WTC11 (cell line): ENCODE results near the gene CDK11B.

Source experiments
- CREB1 ChIP-seq: sonication (generic); formaldehyde crosslinking; IDR thresholded peaks from 2 replicates; pipeline ENCODE4 v1.8.0; 2023; ENCODE audit warnings: mild to moderate bottlenecking, missing genetic modification reagents
- CTCF ChIP-seq: fragments of 200-600 bp; IDR thresholded peaks from 2 replicates; pipeline ENCODE4 v1.8.0; 2022; ENCODE audit warnings: antibody characterized with exemption
- MLX ChIP-seq: sonication (generic); formaldehyde crosslinking; IDR thresholded peaks from 2 replicates; pipeline ENCODE4 v1.8.1; 2023; ENCODE audit warnings: mild to moderate bottlenecking, missing genetic modification reagents, moderate library complexity
- PREB ChIP-seq: sonication (generic); formaldehyde crosslinking; IDR thresholded peaks from 2 replicates; pipeline ENCODE4 v1.8.1; 2022; ENCODE audit warnings: mild to moderate bottlenecking, missing genetic modification reagents, moderate library complexity, borderline replicate concordance
- ZBTB21 ChIP-seq: sonication (generic); formaldehyde crosslinking; IDR thresholded peaks from 2 replicates; pipeline ENCODE4 v1.8.1; 2023; ENCODE audit warnings: mild to moderate bottlenecking, missing genetic modification reagents, borderline replicate concordance

GRCh38 chr1:1614204-1614953 lies 44.4 kb downstream of the CDK11B start:
- TF ChIP-seq ZBTB21 (CRISPR knock-in tag), result no peak
- TF ChIP-seq CREB1 (CRISPR knock-in tag), result no peak
- TF ChIP-seq PREB (CRISPR knock-in tag), result no peak
- no peak for TF ChIP-seq MLX (CRISPR knock-in tag)
- TF ChIP-seq CTCF, result no peak
